ENCODE measurements around the gene PTPRD.

Gene PTPRD

GRCh38 chr9:8876303-8876702, 1736.5 kb downstream of the PTPRD start:
- DNase-seq (ENCODE audit: low spot score) = no peak
- in situ Hi-C loops (cut with MboI; ENCODE audit: low sequenced_read_pairs, unreplicated experiment) = no loop called here
- no peak for TF ChIP-seq CTCF (IDR thresholded peaks at IDR 0.05; ENCODE audit: borderline replicate concordance, control extremely low read depth, extremely low read depth, insufficient read depth, missing control alignments)

GRCh38 chr9:8874482-8874881, 1738.3 kb downstream of the PTPRD start:
- DNase-seq (ENCODE audit: low spot score) = no peak
- in situ Hi-C loops (cut with MboI; ENCODE audit: low sequenced_read_pairs, unreplicated experiment) = no loop called here
- TF ChIP-seq CTCF (IDR thresholded peaks at IDR 0.05; ENCODE audit: borderline replicate concordance, control extremely low read depth, extremely low read depth, insufficient read depth, missing control alignments) = no peak

- in situ Hi-C loops (cut with MboI; ENCODE audit: low sequenced_read_pairs, unreplicated experiment) = no loop called here
- no peak for DNase-seq (ENCODE audit: low spot score)
- TF ChIP-seq CTCF (IDR thresholded peaks at IDR 0.05; ENCODE audit: borderline replicate concordance, control extremely low read depth, extremely low read depth, insufficient read depth, missing control alignments) = no peak
These were observed 1740.0 kb downstream of the PTPRD start for GRCh38 chr9:8872802-8873201.

GRCh38 chr9:8871796-8872445, 1740.9 kb downstream of the PTPRD start:
- TF ChIP-seq CTCF (IDR thresholded peaks at IDR 0.05; ENCODE audit: borderline replicate concordance, control extremely low read depth, extremely low read depth, insufficient read depth, missing control alignments) = no peak
- DNase-seq (ENCODE audit: low spot score) = no peak
- in situ Hi-C loops (cut with MboI; ENCODE audit: low sequenced_read_pairs, unreplicated experiment) = no loop called here

GRCh38 chr9:8871396-8871795, 1741.4 kb downstream of the PTPRD start:
- DNase-seq (ENCODE audit: low spot score) = no peak
- TF ChIP-seq CTCF (IDR thresholded peaks at IDR 0.05; ENCODE audit: borderline replicate concordance, control extremely low read depth, extremely low read depth, insufficient read depth, missing control alignments) = no peak
- in situ Hi-C loops (cut with MboI; ENCODE audit: low sequenced_read_pairs, unreplicated experiment) = no loop called here

GRCh38 chr9:8869812-8870211, 1743.0 kb downstream of the PTPRD start:
- no peak for DNase-seq (ENCODE audit: low spot score)
- no peak for TF ChIP-seq CTCF (IDR thresholded peaks at IDR 0.05; ENCODE audit: borderline replicate concordance, control extremely low read depth, extremely low read depth, insufficient read depth, missing control alignments)
- in situ Hi-C loops (cut with MboI; ENCODE audit: low sequenced_read_pairs, unreplicated experiment) = no loop called here

Data from GM13976 (cell line).